ENCODE data around the gene WWTR1.

Gene WWTR1

GRCh38 chr3:149657926-149658743 is at the start of gene WWTR1:
Gene WWTR1 (minus strand): TSS chr3:149658025. CDS start chr3:149657306, 719 bp downstream.
- peak; percentile 88 for DNase-seq (ENCODE audit: low spot score)

- no peak for DNase-seq (ENCODE audit: low spot score)
Measured at GRCh38 chr3:149706905-149707304, 49.1 kb upstream of the WWTR1 start.

GRCh38 chr3:149705416-149705815 is 47.6 kb upstream of the WWTR1 start:
- DNase-seq (ENCODE audit: low spot score): no peak

- no peak for DNase-seq (ENCODE audit: low spot score)
Measured at GRCh38 chr3:149703466-149703865, 45.6 kb upstream of the WWTR1 start.

GRCh38 chr3:149702691-149703441 is 45.0 kb upstream of the WWTR1 start:
- DNase-seq (ENCODE audit: low spot score): peak; percentile 75

- DNase-seq (ENCODE audit: low spot score): no peak
Measured at GRCh38 chr3:149701977-149702350, 44.1 kb upstream of the WWTR1 start.

- no peak for DNase-seq (ENCODE audit: low spot score)
Measured at GRCh38 chr3:149701206-149701976, 43.6 kb upstream of the WWTR1 start.

GRCh38 chr3:149688122-149688757 is 30.4 kb upstream of the WWTR1 start:
- no peak for DNase-seq (ENCODE audit: low spot score)

- no peak for DNase-seq (ENCODE audit: low spot score)
Measured at GRCh38 chr3:149686996-149687395, 29.2 kb upstream of the WWTR1 start.

- no peak for DNase-seq (ENCODE audit: low spot score)
Measured at GRCh38 chr3:149678351-149678950, 20.6 kb upstream of the WWTR1 start.

GRCh38 chr3:149673393-149673792 is 15.6 kb upstream of the WWTR1 start:
- DNase-seq (ENCODE audit: low spot score): peak; percentile 30

- DNase-seq (ENCODE audit: low spot score): no peak
Measured at GRCh38 chr3:149670742-149671492, 13.1 kb upstream of the WWTR1 start.

GRCh38 chr3:149667576-149667975 is 9.8 kb upstream of the WWTR1 start:
- no peak for DNase-seq (ENCODE audit: low spot score)

GRCh38 chr3:149663966-149664365 is 6.1 kb upstream of the WWTR1 start:
- no peak for DNase-seq (ENCODE audit: low spot score)

- no peak for DNase-seq (ENCODE audit: low spot score)
Measured at GRCh38 chr3:149662240-149662887, 4.5 kb upstream of the WWTR1 start.

GRCh38 chr3:149660462-149660861 is 2.6 kb upstream of the WWTR1 start:
- no peak for DNase-seq (ENCODE audit: low spot score)

- peak; percentile 81 for DNase-seq (ENCODE audit: low spot score)
Measured at GRCh38 chr3:149658744-149659497, 1.1 kb upstream of the WWTR1 start.

- DNase-seq (ENCODE audit: low spot score): peak; percentile 57
Measured at GRCh38 chr3:149657321-149657925, 402 bp downstream of the WWTR1 start.

All from hepatic stellate cell (primary cell).